H9 (cell line): Measurements from ENCODE around the gene P4HA2. TPM values are rescaled to one million over a fixed set of nuclear protein-coding genes. Genes with fewer than 3 reads are reported as not detected.
A peak's percentile ranks its signal among the peaks of the same experiment; 100 is the strongest.

Source experiments
- DNase-seq: peaks from one replicate; pipeline ENCODE4 v3.0.0-alpha.2; 2017
- H2AFZ ChIP-seq: one replicate; pipeline ENCODE4 v1.6.1; 2013; ENCODE audit warnings: mild to moderate bottlenecking, low read length, control low read depth, moderate library complexity
- H2AK5ac ChIP-seq: 2 replicates; pipeline ENCODE4 v1.6.1; 2013; ENCODE audit warnings: low read length, control low read depth, mixed read lengths; ENCODE audit not compliant: insufficient read length
- H2BK120ac ChIP-seq: one replicate; pipeline ENCODE4 v1.6.1; 2013; ENCODE audit warnings: low read depth, mild to moderate bottlenecking, low read length, control low read depth, inconsistent platforms; ENCODE audit not compliant: poor library complexity, severe bottlenecking
- H2BK12ac ChIP-seq: 2 replicates; pipeline ENCODE4 v1.6.1; 2013; ENCODE audit warnings: low read length, control low read depth, mixed read lengths, low read depth; ENCODE audit not compliant: insufficient read length
- H2BK15ac ChIP-seq: 2 replicates; pipeline ENCODE4 v1.6.1; 2013; ENCODE audit warnings: low read depth, low read length, control low read depth
- H2BK20ac ChIP-seq: one replicate; pipeline ENCODE4 v1.6.1; 2013; ENCODE audit warnings: low read depth, mild to moderate bottlenecking, low read length, control low read depth, inconsistent platforms; ENCODE audit not compliant: poor library complexity, severe bottlenecking
- H2BK5ac ChIP-seq: 2 replicates; pipeline ENCODE4 v1.6.1; 2013; ENCODE audit warnings: low read length, control low read depth, mixed read lengths; ENCODE audit not compliant: insufficient read length
- H3K14ac ChIP-seq: 2 replicates; pipeline ENCODE4 v1.6.1; 2013; ENCODE audit warnings: low read length, control low read depth; ENCODE audit not compliant: insufficient read depth
- H3K18ac ChIP-seq: 2 replicates; pipeline ENCODE4 v1.6.1; 2013; ENCODE audit warnings: low read depth, mild to moderate bottlenecking, mixed read lengths, low read length, control low read depth; ENCODE audit not compliant: insufficient read length
- H3K23ac ChIP-seq: 2 replicates; pipeline ENCODE4 v1.6.1; 2013; ENCODE audit warnings: low read length, control low read depth, mixed read lengths, low read depth; ENCODE audit not compliant: insufficient read length
- H3K23me2 ChIP-seq: 2 replicates; pipeline ENCODE4 v1.6.1; 2013; ENCODE audit warnings: low read depth, mild to moderate bottlenecking, mixed read lengths, low read length, control low read depth; ENCODE audit not compliant: insufficient read length, poor library complexity, severe bottlenecking
- H3K27ac ChIP-seq: 2 replicates; pipeline ENCODE4 v1.5.1; 2013; ENCODE audit warnings: low read length, control low read depth, mixed read lengths, low read depth; ENCODE audit not compliant: insufficient read length
- H3K27me3 ChIP-seq: 2 replicates; pipeline ENCODE4 v1.6.1; 2013; ENCODE audit warnings: low read length, control low read depth, inconsistent platforms; ENCODE audit not compliant: insufficient read depth
- H3K4ac ChIP-seq: 2 replicates; pipeline ENCODE4 v1.6.1; 2013; ENCODE audit warnings: low read depth, mild to moderate bottlenecking, control low read depth, inconsistent platforms, low read length, moderate library complexity
- H3K4me1 ChIP-seq: 2 replicates; pipeline ENCODE4 v1.6.1; 2013; ENCODE audit warnings: low read length, control low read depth, inconsistent platforms; ENCODE audit not compliant: insufficient read depth
- H3K4me2 ChIP-seq: 2 replicates; pipeline ENCODE4 v1.6.1; 2013; ENCODE audit warnings: low read length, control low read depth, mixed read lengths; ENCODE audit not compliant: insufficient read length, insufficient read depth
- H3K56ac ChIP-seq: 2 replicates; pipeline ENCODE4 v1.6.1; 2013; ENCODE audit warnings: low read depth, mild to moderate bottlenecking, mixed read lengths, low read length, control low read depth; ENCODE audit not compliant: insufficient read length
- H3K79me1 ChIP-seq: 2 replicates; pipeline ENCODE4 v1.6.1; 2013; ENCODE audit warnings: low read depth, mild to moderate bottlenecking, moderate library complexity, low read length, control low read depth, inconsistent platforms; ENCODE audit not compliant: insufficient read depth, poor library complexity, severe bottlenecking
- H3K79me2 ChIP-seq: 2 replicates; pipeline ENCODE4 v1.6.1; 2013; ENCODE audit warnings: low read length, control low read depth, inconsistent platforms; ENCODE audit not compliant: insufficient read depth
- H3K9ac ChIP-seq: 2 replicates; pipeline ENCODE4 v1.6.1; 2013; ENCODE audit warnings: low read length, control low read depth, mixed read lengths; ENCODE audit not compliant: insufficient read length; ENCODE audit errors: extremely low read depth
- H3K9me3 ChIP-seq: one replicate; pipeline ENCODE4 v1.6.1; 2013; ENCODE audit warnings: low read depth, low read length, inconsistent platforms; ENCODE audit not compliant: control insufficient read depth
- H3T11ph ChIP-seq: one replicate; pipeline ENCODE4 v1.6.1; 2013; ENCODE audit warnings: mild to moderate bottlenecking, low read length, control low read depth, inconsistent platforms
- H4K20me1 ChIP-seq: one replicate; pipeline ENCODE4 v1.6.1; 2013; ENCODE audit not compliant: control insufficient read depth, insufficient read length, insufficient read depth
- H4K5ac ChIP-seq: 2 replicates; pipeline ENCODE4 v1.6.1; 2013; ENCODE audit warnings: low read depth, mild to moderate bottlenecking, mixed read lengths, low read length, control low read depth; ENCODE audit not compliant: insufficient read length
- H4K8ac ChIP-seq: replicated peaks from 2 replicates; pipeline ENCODE4 v1.6.1; 2013; ENCODE audit warnings: low read length, control low read depth, mixed read lengths, low read depth; ENCODE audit not compliant: insufficient read length
- H4K91ac ChIP-seq: 2 replicates; pipeline ENCODE4 v1.6.1; 2013; ENCODE audit warnings: low read depth, mild to moderate bottlenecking, moderate library complexity, mixed read lengths, low read length, control low read depth; ENCODE audit not compliant: insufficient read length
- H3K27ac Mint-ChIP-seq, 3 experiments: 2 replicates in 2 of 3; 3 replicates in 1 of 3; pipeline ENCODE4 v1.8.0; 2020 to 2021; ENCODE audit warnings: mixed read lengths in 3 of 3, mild to moderate bottlenecking in 1 of 3, moderate library complexity in 1 of 3
- H3K27me3 Mint-ChIP-seq: 2 replicates; pipeline ENCODE4 v1.8.0; 2021; ENCODE audit warnings: low read depth, mild to moderate bottlenecking, moderate library complexity, mixed read lengths
- H3K36me3 Mint-ChIP-seq, 3 experiments: 2 replicates in 2 of 3; 3 replicates in 1 of 3; pipeline ENCODE4 v1.8.0; 2020 to 2021; ENCODE audit warnings: low read depth in 3 of 3, mixed read lengths in 3 of 3; ENCODE audit not compliant: insufficient read depth in 1 of 3
- H3K4me1 Mint-ChIP-seq, 2 experiments: 2 replicates each; pipeline ENCODE4 v1.8.0; 2020; ENCODE audit warnings: mixed read lengths in 2 of 2
- H3K4me3 Mint-ChIP-seq, 2 experiments: 2 replicates in 1 of 2; 3 replicates in 1 of 2; pipeline ENCODE4 v1.8.0; 2020 to 2021; ENCODE audit warnings: mild to moderate bottlenecking in 2 of 2, mixed read lengths in 2 of 2, moderate library complexity in 1 of 2
- H3K9me3 Mint-ChIP-seq, 2 experiments: 2 replicates in 1 of 2; 3 replicates in 1 of 2; pipeline ENCODE4 v1.8.0; 2020; ENCODE audit warnings: mild to moderate bottlenecking in 2 of 2, mixed read lengths in 2 of 2, moderate library complexity in 1 of 2
- CTCF ChIP-seq: fragments of 200-600 bp; sonication (generic); conservative IDR thresholded peaks from 3 replicates; pipeline ENCODE4 v1.8.0; 2021; ENCODE audit warnings: antibody characterized with exemption, mild to moderate bottlenecking
- WGBS: extraction: QIAGEN DNeasy Blood & Tissue Kit; methylation state at CpG from one replicate; pipeline ENCODE4 v1.1.7; 2013; ENCODE audit warnings: missing lambda C conversion rate, low lambda C conversion rate, mixed read lengths; ENCODE audit not compliant: insufficient read length; ENCODE audit errors: extremely low coverage; 5-methylcytosine and 5-hydroxymethylcytosine counted together
- total RNA-seq: library from RNA; stranded (reverse); gene quantifications from 2 replicates; pipeline ENCODE4 v1.2.1, GENCODE V29; 2021

P4HA2 gene
- total RNA-seq, 1 experiment from 2014 or later, result 15.3 TPM

GRCh38 chr5:132176521-132176945 lies 51.1 kb downstream of the P4HA2 start:
- Histone ChIP-seq H3K27ac (no peak overlapping the region), H3K9me3 (no peaks in the 10 kb centered on the region), H2BK120ac (no peak overlapping the region), H4K20me1 (no peaks in the 10 kb centered on the region), H3K4me2 (no peak overlapping the region), H3K23ac (no peak overlapping the region), H2BK12ac (no peak overlapping the region), H4K5ac (no peak overlapping the region), H3K27me3 (no peaks in the 10 kb centered on the region), H3K23me2 (no peaks in the 10 kb centered on the region), H4K91ac (no peak overlapping the region), H2BK15ac (no peak overlapping the region), H2BK5ac (no peak overlapping the region), H2AFZ (no peak overlapping the region), H3K4ac (no peak overlapping the region), H3T11ph (no peak overlapping the region), H3K79me2 (no peaks in the 10 kb centered on the region), H2AK5ac (no peak overlapping the region), H3K4me1 (no peaks in the 10 kb centered on the region), H4K8ac (no peak overlapping the region), H3K56ac (no peak overlapping the region), H2BK20ac (no peak overlapping the region), H3K79me1 (no peaks in the 10 kb centered on the region), H3K14ac (no peak overlapping the region), H3K9ac (no peak overlapping the region), H3K18ac (no peak overlapping the region)
- H3K4me3 Mint-ChIP-seq, result no peak overlapping the region
- no peaks in the 10 kb centered on the region for H3K36me3 Mint-ChIP-seq
- H3K9me3 Mint-ChIP-seq, result no peaks in the 10 kb centered on the region; a peak in 1 of 5 replicates
- no peak for TF ChIP-seq CTCF
- H3K27ac Mint-ChIP-seq, result no peak overlapping the region
- no CpG with 5 or more reads among the region's 6 CpGs for WGBS
- H3K27me3 Mint-ChIP-seq, result peaks cover 6% of the 10 kb centered on the region; the same call in 1 of the 2 replicates
- H3K4me1 Mint-ChIP-seq, result peaks cover 8 to 20% of the 10 kb centered on the region in 2 experiments
- peak; percentile 45 for DNase-seq
